ENCODE data around the gene SSTR4.
"Not testable (repeated sequence)": the region's sequence is repeated elsewhere in the genome, so short reads cannot be mapped to it uniquely, and the experiment has no call there.

Gene SSTR4, protein sequence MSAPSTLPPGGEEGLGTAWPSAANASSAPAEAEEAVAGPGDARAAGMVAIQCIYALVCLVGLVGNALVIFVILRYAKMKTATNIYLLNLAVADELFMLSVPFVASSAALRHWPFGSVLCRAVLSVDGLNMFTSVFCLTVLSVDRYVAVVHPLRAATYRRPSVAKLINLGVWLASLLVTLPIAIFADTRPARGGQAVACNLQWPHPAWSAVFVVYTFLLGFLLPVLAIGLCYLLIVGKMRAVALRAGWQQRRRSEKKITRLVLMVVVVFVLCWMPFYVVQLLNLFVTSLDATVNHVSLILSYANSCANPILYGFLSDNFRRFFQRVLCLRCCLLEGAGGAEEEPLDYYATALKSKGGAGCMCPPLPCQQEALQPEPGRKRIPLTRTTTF

GRCh38 chr20:23034721-23035671 is at the start of gene SSTR4:
Gene SSTR4 (plus strand): TSS chr20:23035312. CDS start chr20:23035484, 172 bp downstream.
- no peak for TF ChIP-seq POLR2A (IDR thresholded peaks at IDR 0.05; ENCODE audit: low read depth, low read length)
- no peak for FAIRE-seq

GRCh38 chr20:22986601-22987000 is 48.5 kb upstream of the SSTR4 start:
- FAIRE-seq = no peak

More at GRCh38 chr20:23034721-23035671, at the start of gene SSTR4:
- DNase-seq (ENCODE audit: insufficient read length, low spot score) = no peak

GRCh38 chr20:22991424-22991823 is 43.7 kb upstream of the SSTR4 start:
- not testable (repeated sequence) for DNase-seq (ENCODE audit: insufficient read length, low spot score); FAIRE-seq

More at GRCh38 chr20:22986601-22987000, 48.5 kb upstream of the SSTR4 start:
- no peak for TF ChIP-seq POLR2A (IDR thresholded peaks at IDR 0.05; ENCODE audit: low read depth, low read length)
- DNase-seq (ENCODE audit: insufficient read length, low spot score) = no peak

- TF ChIP-seq POLR2A (IDR thresholded peaks at IDR 0.05; ENCODE audit: low read depth, low read length) = no peak
- no peak for DNase-seq (ENCODE audit: insufficient read length, low spot score)
- no peak for FAIRE-seq
These were observed 41.3 kb upstream of the SSTR4 start for GRCh38 chr20:22993823-22994222.

GRCh38 chr20:22995923-22996322 is 39.2 kb upstream of the SSTR4 start:
- no peak for TF ChIP-seq POLR2A (IDR thresholded peaks at IDR 0.05; ENCODE audit: low read depth, low read length)
- no peak for FAIRE-seq

GRCh38 chr20:22998476-22998875 is 36.6 kb upstream of the SSTR4 start:
- no peak for DNase-seq (ENCODE audit: insufficient read length, low spot score)
- no peak for TF ChIP-seq POLR2A (IDR thresholded peaks at IDR 0.05; ENCODE audit: low read depth, low read length)
- FAIRE-seq = no peak

More at GRCh38 chr20:22995923-22996322, 39.2 kb upstream of the SSTR4 start:
- DNase-seq (ENCODE audit: insufficient read length, low spot score) = no peak

DNA sequence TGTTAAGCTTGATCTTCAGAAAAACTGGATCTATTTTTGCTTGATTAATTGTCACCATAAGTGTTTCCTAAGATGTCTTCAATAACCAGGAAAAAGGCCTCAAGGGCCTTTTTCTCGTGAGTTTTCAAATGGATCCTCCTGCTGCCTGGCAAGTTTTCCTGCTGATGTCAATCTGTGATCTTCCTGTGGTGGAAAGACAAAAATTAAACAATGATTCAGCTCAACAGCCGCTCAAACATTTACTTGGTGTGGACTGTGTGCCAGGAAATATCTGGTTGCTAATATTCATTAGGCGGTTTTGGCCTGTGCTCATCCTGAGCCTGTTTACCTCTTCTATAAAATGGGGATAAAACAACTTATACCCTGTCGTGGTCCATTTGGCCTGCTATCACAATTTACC is 35.4 kb upstream of the SSTR4 start:
- FAIRE-seq = no peak
- no peak for DNase-seq (ENCODE audit: insufficient read length, low spot score)
- TF ChIP-seq POLR2A (IDR thresholded peaks at IDR 0.05; ENCODE audit: low read depth, low read length) = no peak

DNA sequence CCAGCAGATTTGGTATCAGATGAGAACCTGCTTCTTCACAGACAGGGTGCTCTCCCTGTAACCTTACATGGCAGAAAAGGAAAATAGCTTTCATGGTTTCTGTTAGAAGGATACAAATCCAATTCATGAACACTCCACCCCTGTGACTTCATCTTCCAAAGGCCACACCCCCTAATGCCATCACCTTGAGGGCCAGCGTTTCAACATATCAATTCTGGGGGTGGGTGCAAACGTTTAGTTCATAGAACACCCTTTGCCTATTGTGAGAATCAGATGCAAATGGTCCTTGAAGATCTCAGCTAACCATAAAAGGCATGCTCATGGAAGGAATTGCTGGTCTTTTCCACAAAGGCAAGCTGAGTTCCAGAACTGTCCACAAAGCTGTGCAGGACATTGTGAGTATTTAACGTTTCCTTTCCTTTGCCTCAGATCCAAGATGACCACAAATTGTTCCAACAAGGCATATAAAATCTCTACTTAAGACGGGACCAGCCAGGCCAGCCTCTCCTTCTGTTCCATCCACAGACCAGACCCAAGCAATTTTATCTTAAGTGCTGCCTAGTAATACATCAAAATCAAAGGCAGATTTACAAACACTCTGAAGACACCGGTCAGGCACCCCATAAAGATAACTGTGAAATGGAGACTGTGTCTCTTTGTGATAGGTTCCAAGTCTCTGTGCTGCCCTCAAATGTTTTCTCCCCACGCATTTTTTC is 34.7 kb upstream of the SSTR4 start:
- DNase-seq (ENCODE audit: insufficient read length, low spot score) = no peak
- TF ChIP-seq POLR2A (IDR thresholded peaks at IDR 0.05; ENCODE audit: low read depth, low read length) = no peak
- FAIRE-seq = no peak

DNA sequence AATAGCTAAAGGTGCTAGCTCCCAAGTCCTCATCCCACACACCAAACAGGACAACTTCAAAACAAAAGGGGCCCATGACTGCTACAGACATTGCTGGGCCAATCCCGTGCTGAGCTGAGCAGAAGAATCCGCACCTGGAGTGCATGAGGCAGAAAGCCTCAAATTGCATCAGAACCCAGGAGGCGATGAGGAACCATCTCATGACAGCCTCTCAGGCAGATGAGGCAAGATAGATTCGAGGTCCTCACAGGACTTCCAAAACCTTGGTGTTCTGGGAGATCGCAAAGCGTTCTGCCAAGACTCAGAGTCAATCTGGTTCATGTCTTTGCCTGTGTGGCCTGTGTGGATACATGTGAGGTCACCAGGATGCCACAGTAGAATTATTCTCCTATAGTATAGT is 32.8 kb upstream of the SSTR4 start:
- FAIRE-seq (no peak), DNase-seq (ENCODE audit: insufficient read length, low spot score) (no peak)
- TF ChIP-seq POLR2A (IDR thresholded peaks at IDR 0.05; ENCODE audit: low read depth, low read length) = no peak

DNA sequence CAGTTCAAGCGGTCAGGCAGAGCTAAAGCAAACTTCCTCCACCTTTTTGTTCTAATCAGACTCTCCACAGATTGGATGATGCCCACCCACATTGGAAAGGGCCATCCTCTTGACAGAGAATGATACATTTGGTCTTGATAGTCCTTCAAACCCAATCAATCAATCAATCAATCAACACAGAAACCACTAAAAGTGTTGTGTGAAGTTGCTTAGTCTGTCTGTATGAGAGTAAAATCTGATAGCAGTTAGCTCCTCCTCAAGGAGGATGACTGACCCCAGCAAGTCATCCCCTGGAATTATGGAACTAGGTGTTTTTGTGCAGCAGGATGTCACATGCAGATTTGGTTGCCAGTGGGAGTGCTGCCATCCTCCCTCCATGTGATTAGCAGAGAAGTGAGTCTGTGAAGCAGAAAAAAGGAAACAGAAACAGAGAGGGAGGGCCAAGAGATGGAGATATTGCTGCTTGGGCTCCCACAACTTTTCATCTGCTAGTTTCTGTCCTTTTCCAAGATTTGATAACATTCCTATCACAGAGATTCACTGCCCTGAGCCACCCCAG is 32.0 kb upstream of the SSTR4 start:
- DNase-seq (ENCODE audit: insufficient read length, low spot score) = no peak
- FAIRE-seq = no peak
- TF ChIP-seq POLR2A (IDR thresholded peaks at IDR 0.05; ENCODE audit: low read depth, low read length) = no peak

DNA sequence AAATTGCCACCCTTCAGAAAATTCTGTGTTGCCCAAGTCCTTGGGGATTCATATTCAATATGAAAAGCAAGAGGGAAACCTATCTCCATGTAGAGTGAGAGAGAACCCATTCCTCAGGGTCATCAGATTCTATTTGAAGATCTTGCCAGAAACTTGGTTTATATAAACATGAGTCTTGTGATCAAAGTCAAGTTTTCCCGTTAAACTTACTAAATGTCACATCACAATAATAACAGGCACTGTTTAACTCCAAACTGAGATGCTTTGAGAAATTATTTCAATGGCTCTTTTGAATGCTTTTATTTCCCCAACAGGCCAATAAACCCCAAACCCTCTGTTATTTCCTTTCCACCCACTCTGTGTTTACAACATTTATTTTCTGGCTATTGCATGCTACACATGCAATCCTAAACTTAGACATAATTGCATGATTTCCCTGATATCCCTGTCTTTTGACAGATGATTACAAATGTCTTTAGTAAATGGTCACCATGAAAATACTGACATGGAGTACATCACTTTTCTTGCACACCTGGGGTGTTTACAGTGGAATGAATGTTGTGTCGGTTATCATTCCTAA is 31.1 kb upstream of the SSTR4 start:
- no peak for TF ChIP-seq POLR2A (IDR thresholded peaks at IDR 0.05; ENCODE audit: low read depth, low read length)
- FAIRE-seq (no peak), DNase-seq (ENCODE audit: insufficient read length, low spot score) (no peak)

- TF ChIP-seq POLR2A (IDR thresholded peaks at IDR 0.05; ENCODE audit: low read depth, low read length) = no peak
- no peak for FAIRE-seq
- no peak for DNase-seq (ENCODE audit: insufficient read length, low spot score)
These were observed 29.3 kb upstream of the SSTR4 start for GRCh38 chr20:23005776-23006175.

DNA sequence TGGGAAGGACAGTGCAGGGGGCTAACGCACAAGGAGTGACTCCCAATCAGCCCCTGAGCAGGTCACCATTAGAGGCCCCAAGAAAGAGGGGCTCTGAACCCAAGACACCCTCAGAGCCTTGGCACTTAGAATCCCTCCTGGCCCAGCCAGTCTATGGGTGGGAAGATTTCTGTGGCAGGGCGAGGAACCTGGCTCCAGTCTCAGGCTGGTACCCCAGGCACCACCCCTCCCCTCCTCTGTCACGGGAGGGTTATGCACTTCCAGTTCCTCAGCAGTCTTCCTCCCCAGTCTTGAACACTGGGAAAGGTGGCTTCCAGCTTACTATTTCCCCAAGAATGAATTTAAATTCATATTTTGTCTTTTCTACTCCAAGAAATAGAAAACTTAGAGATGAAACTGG is 27.6 kb upstream of the SSTR4 start:
- no peak for DNase-seq (ENCODE audit: insufficient read length, low spot score)
- no peak for TF ChIP-seq POLR2A (IDR thresholded peaks at IDR 0.05; ENCODE audit: low read depth, low read length)
- no peak for FAIRE-seq

All from H54 (cell line).